ENCODE measurements around the gene CEBPZ. TPM values are rescaled to one million over a fixed set of nuclear protein-coding genes. Genes with fewer than 3 reads are reported as not detected.

CEBPZ gene
- total and polyA plus RNA-seq, 2 donors (not counting 1 experiment from before 2014, with no cell fraction given) = 5.3 to 56.5 TPM

DNA sequence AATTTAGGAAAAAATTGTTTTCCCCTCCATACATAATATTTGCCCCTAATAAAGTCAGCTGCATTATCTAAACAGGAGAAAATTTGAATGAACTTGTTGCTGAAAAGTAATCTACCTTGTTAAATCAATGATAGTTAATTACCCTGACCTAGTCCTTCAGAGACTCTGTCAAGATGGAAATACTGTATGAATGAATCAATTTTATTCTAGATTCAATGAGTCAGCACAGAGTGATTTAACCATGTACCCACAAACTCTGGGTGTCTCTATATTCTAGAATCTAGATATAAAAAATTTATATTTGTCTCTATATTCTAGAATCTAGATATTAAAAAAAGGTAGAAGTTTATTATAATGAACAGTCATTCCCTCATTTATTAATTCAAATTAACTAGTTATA is 36.3 kb upstream of the CEBPZ start:
- Histone ChIP-seq H4K20me1 (ENCODE audit: control insufficient read depth, insufficient read depth, low read length, poor library complexity, severe bottlenecking) (no peaks in the 10 kb centered on the region), H2AFZ (ENCODE audit: insufficient read depth, low read depth, low read length, poor library complexity, severe bottlenecking) (no peak overlapping the region), H3K36me3 (replicated peaks in 1 of 2; ENCODE audit: control extremely low read depth in 1 of 2, control insufficient read depth in 1 of 2, extremely low read depth in 1 of 2, insufficient read depth in 2 of 2, low read length in 1 of 2) (peaks cover 16 to 51% of the 10 kb centered on the region in 2 experiments), H3K79me2 (ENCODE audit: control insufficient read depth, insufficient read depth, low read length) (no peaks in the 10 kb centered on the region), H3K27me3 (replicated peaks in 1 of 4; ENCODE audit: control extremely low read depth in 1 of 4, control insufficient read depth in 3 of 4, insufficient read depth in 4 of 4, low read length in 3 of 4) (no peaks in the 10 kb centered on the region), H3K4me3 (ENCODE audit: control extremely low read depth in 1 of 5, extremely low read depth in 1 of 5, insufficient read depth in 1 of 5, low read depth in 2 of 5, low read length in 4 of 5) (no peak overlapping the region), H3K9ac (ENCODE audit: low read length) (no peak overlapping the region), H3K4me1 (ENCODE audit: control insufficient read depth in 2 of 2, insufficient read depth in 2 of 2, low read length in 2 of 2) (peaks cover 2 to 7% of the 10 kb centered on the region in 2 donors), H3K4me2 (replicated peaks; ENCODE audit: low read depth, low read length, poor library complexity, severe bottlenecking) (no peak overlapping the region), H3K27ac (ENCODE audit: low read length in 2 of 2) (no peak overlapping the region), H3K9me3 (ENCODE audit: control extremely low read depth in 1 of 3, control insufficient read depth in 2 of 3, insufficient read depth in 1 of 3, low read length in 2 of 3) (no peaks in the 10 kb centered on the region)
- no peak for DNase-seq
- no peak for TF ChIP-seq EZH2 (IDR thresholded peaks at IDR 0.05; ENCODE audit: borderline replicate concordance, insufficient read depth, low read depth, low read length, poor library complexity, severe bottlenecking)
- no peak for TF ChIP-seq CTCF (IDR thresholded peaks at IDR 0.05)
- no peaks in the 10 kb centered on the region for H3K27me3 Mint-ChIP-seq
- no peaks in the 10 kb centered on the region for H3K9me3 Mint-ChIP-seq (ENCODE audit: insufficient read depth)
- H3K27ac Mint-ChIP-seq = no peak overlapping the region
- intact Hi-C loops (cut with micrococcal nuclease) = no loop called here
- peaks cover 12% of the 10 kb centered on the region for H3K4me1 Mint-ChIP-seq
- POLR2A ChIA-PET = no interaction called here
- CTCF ChIA-PET = interaction anchor here (0.7 kb wide), 2 partner anchors 30 to 39 kb away, joined by 3 read pairs; no protein-coding TSS in a partner anchor
- no peak overlapping the region for H3K4me3 Mint-ChIP-seq
- ATAC-seq (ENCODE audit: low read depth) = no peak

DNA sequence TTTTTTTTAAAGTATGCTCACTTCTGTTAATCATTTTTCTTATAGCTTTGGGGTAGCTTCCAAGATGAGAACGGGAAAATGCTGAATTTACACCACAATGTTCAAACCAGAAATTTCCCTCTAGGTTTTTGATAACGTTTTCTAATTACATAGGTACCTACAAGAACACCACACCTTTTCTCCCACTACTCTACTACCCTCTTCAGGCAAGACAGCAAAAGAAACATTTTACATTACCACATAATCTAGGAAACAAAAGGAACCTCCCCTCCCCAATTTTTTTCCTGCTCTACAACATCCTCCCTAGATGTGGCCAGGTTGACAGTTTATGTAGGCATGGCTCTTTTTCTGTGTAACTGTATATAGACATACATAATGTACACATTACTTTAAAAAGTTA is 32.4 kb upstream of the CEBPZ start:
- Histone ChIP-seq H2AFZ (ENCODE audit: insufficient read depth, low read depth, low read length, poor library complexity, severe bottlenecking) (no peak overlapping the region), H3K27me3 (replicated peaks in 1 of 4; ENCODE audit: control extremely low read depth in 1 of 4, control insufficient read depth in 3 of 4, insufficient read depth in 4 of 4, low read length in 3 of 4) (no peaks in the 10 kb centered on the region), H4K20me1 (ENCODE audit: control insufficient read depth, insufficient read depth, low read length, poor library complexity, severe bottlenecking) (no peaks in the 10 kb centered on the region), H3K4me2 (replicated peaks; ENCODE audit: low read depth, low read length, poor library complexity, severe bottlenecking) (no peak overlapping the region), H3K79me2 (ENCODE audit: control insufficient read depth, insufficient read depth, low read length) (no peaks in the 10 kb centered on the region), H3K9ac (ENCODE audit: low read length) (no peak overlapping the region), H3K4me3 (ENCODE audit: control extremely low read depth in 1 of 5, extremely low read depth in 1 of 5, insufficient read depth in 1 of 5, low read depth in 2 of 5, low read length in 4 of 5) (no peak overlapping the region), H3K4me1 (ENCODE audit: control insufficient read depth in 2 of 2, insufficient read depth in 2 of 2, low read length in 2 of 2) (peaks cover 10 to 14% of the 10 kb centered on the region in 2 donors), H3K9me3 (ENCODE audit: control extremely low read depth in 1 of 3, control insufficient read depth in 2 of 3, insufficient read depth in 1 of 3, low read length in 2 of 3) (no peaks in the 10 kb centered on the region), H3K36me3 (replicated peaks in 1 of 2; ENCODE audit: control extremely low read depth in 1 of 2, control insufficient read depth in 1 of 2, extremely low read depth in 1 of 2, insufficient read depth in 2 of 2, low read length in 1 of 2) (peaks cover 13 to 39% of the 10 kb centered on the region in 2 experiments), H3K27ac (ENCODE audit: low read length in 2 of 2) (no peak overlapping the region)
- WGBS (ENCODE audit: insufficient coverage) = 88% methylated on average over 2 of the region's 2 CpGs
- H3K27ac Mint-ChIP-seq = no peak overlapping the region
- no peak for ATAC-seq (ENCODE audit: low read depth)
- H3K9me3 Mint-ChIP-seq (ENCODE audit: insufficient read depth) = no peaks in the 10 kb centered on the region
- ChIA-PET POLR2A (interaction anchor here (0.7 kb wide), 1 partner anchor 21 kb away, joined by 10 read pairs; no protein-coding TSS in a partner anchor), CTCF (interaction anchor here (1.2 kb wide), 1 partner anchor 95 kb away, joined by 4 read pairs; no protein-coding TSS in a partner anchor)
- peaks cover 21% of the 10 kb centered on the region for H3K4me1 Mint-ChIP-seq
- no peak for DNase-seq
- H3K27me3 Mint-ChIP-seq = no peaks in the 10 kb centered on the region
- no peak overlapping the region for H3K4me3 Mint-ChIP-seq
- no peak for TF ChIP-seq EZH2 (IDR thresholded peaks at IDR 0.05; ENCODE audit: borderline replicate concordance, insufficient read depth, low read depth, low read length, poor library complexity, severe bottlenecking)
- no peak for TF ChIP-seq CTCF (IDR thresholded peaks at IDR 0.05)
- intact Hi-C loops (cut with micrococcal nuclease) = no loop called here
